HG03060 (cell line): Measurements from ENCODE around the gene PSMB2.
"Not testable (repeated sequence)": the region's sequence is repeated elsewhere in the genome, so short reads cannot be mapped to it uniquely, and the experiment has no call there.

ENCODE experiments used
- ATAC-seq: cut with Tn5 transposase; IDR thresholded peaks from one replicate; pipeline ENCODE4 v1.9.1; 2021; ENCODE audit warnings: low read depth, moderate number of reproducible peaks; ENCODE audit not compliant: unreplicated experiment

The PSMB2 gene

DNA sequence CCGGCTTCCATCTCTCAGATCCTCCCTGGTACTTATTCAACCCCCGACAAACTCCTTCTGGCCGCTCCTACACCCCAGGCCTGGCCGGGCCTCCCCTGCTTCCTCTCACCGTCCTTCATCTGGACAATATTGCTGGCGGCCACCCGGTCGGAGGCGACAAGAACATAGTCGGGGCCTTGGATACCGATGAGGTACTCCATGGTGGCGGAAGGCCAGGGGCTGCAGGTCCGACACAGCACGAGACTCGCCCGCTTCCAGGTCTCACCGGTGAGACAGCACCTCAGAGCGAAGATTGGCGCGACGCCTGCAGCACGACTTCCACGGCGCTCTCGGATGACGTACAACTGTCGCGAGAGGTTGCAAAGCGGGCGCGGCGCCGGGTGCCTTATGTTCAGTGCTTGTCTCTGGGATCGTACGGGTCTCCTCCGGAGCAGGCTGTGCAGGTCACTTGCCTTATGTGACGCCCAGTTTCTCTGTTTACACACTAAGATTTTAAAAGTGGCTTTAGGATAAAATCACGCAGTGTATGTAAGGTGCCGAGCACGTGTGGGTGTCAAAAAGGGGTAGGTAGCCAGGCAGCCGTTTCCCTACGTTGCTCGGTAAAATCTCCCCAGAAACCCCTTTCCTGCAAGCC, at the start of gene PSMB2:
PSMB2 (minus strand) TSS at position 294 of the 634 bp plus-strand sequence; CDS start at position 200, 94 bp downstream.
- no peak for ATAC-seq

DNA sequence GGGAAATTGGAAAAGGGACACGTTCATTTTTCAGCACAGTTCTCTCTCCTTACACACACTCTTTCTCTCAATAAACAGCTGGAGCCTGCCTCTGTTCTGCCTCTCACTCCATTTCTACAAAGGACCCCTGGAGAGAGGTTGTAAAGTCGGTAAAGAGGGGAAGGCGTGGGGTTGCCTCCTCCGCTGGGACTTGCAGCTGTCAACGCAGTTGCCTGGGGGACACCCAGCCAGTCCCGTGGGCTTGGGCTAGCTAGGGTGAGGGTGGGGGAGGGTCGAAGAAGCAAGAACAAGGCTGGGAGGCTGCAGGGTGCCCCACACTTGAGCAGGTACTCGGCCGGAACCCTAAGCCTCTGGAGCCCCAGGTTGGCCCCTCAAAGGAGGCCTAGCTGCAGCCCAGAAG, 49.8 kb upstream of the PSMB2 start:
- no peak for ATAC-seq

DNA sequence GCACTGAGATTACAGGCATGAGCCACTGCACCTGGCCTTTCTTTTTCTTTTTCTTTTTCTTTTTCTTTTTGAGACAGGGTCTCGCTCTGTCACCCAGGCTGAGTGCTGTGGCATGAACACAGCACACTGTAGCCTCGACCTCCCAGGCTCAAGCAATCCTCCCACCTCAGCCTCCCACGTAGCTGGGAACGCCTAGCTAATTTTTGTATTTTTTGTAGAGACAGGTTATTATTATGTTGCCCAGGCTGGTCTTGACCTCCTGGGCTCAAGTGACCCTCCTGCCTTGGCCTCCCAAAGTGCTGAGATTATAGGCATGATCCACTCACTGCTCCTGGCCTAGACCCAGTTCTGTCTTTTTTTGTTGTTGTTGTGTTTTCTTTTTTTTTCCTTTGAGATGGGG, 48.8 kb upstream of the PSMB2 start:
- ATAC-seq = not testable (repeated sequence)

DNA sequence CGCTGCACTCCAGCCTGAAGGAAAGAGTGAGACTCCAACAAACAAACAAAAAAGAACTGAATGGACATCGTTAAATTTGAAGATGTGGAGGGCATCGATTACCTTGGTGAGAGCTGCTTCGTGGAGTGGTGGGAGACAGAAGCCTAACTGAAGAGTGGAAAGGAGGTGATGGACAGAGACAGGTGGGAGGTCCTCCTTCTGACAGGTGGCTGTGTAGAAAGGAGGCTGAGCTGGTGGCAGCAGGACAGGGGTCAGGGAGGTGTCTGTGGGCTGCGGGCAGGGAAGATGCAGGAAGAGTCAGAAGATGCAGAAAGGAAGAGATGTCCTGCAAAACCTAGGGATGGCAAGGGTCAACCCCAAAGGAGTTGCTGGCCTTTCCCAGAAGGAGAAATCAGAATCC, 46.8 kb upstream of the PSMB2 start:
- no peak for ATAC-seq

DNA sequence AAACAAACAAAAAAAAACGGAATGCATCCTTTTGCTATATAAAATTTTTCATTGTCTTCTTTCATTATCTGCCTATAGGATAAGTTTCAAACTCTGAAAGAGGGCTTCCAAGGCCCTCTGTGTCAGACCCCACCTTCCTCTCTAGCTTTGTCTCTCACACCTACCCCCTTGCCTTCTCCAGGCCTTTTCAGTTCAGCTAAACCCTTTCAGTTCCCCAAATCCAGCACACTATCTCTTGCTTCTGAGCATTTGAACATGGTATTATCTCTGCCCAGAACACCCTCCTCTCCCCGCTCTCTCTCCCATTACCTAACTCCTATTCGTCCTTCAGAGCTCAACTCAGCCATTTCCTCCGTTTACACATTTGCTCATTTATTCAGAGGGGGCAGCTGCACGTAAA, 41.7 kb upstream of the PSMB2 start:
- ATAC-seq = no peak

DNA sequence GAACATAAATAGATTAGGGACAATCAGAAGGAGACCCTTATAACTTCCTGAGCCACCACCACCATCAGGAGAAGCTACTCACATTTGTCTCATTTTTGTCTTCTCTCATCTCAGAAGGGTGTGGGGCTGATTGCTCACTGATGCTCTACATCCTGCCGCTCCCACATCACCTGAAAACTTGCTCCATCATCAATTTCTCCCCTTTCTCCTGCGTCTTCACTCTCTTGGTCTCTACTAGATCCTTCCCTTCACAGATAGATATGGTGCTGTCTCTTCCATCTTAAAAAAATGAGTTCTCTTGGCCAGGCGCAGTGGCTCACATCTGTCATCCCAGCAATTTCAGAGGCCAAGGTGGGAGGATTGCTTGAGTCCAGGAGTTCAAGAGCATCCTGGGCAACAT, 38.9 kb upstream of the PSMB2 start:
- no peak for ATAC-seq

DNA sequence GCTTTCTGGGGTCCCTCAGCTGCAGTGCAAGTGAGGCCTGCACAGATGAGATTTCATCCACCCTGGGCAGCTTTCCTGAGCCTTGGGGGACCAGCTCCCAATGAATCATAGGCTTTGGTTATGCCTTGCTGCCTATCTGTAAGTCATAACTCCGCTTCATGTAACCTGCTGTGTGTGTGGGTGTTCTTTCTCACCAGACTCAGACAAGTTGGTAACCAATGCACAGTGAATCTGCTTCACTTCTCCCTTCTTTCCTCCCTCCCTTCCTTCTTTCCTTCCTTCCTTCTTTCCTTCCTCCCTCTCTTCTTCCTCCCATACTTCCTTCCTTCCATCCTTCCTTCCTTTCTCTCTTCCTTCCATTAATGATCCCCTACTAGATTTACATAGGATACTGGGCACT, 34.4 kb upstream of the PSMB2 start:
- ATAC-seq = no peak

DNA sequence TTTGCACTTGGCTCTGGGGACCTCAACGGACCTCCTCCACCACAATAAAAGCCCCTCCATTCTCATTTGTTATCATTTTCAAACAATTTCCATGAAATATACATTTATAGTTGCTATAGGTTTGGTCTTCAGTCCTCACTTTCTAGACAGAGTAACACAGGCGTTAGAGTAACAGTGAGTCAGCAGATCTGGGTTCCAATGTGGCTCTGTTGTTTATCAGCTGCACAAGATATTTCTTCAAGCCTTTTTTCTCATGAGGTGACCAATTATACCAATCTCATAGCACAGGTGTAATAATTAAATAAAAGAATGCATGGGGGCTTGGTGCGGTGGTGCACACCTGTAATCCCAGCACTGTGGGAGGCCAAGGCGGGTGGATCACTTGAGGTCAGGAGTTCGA, 32.8 kb upstream of the PSMB2 start:
- ATAC-seq = no peak

DNA sequence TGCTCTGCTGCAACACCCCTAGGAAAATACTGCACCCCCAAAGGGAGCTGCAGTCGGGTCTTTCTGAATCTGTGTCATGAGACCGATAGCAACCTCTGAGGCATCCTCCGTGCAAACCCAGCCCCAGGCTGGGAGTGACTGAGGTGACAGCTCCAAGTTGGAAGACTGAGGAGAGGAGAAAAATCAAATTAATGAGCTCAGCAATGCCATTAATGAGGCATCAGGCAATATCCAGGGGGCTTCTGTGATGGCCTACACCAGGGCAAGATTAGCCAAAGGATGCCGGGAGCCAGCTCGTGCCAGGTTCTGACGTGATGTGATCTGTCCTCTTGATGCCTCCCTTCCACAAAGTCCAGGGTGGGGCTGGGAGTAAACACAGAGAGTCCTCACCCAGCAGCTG, 30.8 kb upstream of the PSMB2 start:
- ATAC-seq = no peak

DNA sequence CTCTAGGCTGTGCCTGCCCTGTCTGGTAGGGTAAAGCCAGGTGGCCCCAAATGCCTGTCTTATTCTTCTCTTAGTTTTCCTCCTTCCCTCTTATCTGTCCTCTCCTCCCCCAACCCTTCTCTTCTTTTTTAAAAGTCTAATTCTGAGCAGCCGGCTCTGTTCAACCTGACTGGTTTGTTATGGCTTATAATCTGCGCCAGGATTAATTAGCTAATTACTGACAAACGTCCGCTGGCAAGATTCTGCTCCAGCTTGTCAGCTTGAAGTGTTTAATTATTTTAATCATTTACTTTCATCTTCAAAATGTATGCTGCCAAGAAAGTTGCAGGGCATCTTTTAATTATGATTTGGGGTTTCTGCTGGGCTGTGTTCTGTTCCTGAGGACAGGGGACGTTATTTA, 27.2 kb upstream of the PSMB2 start:
- no peak for ATAC-seq

DNA sequence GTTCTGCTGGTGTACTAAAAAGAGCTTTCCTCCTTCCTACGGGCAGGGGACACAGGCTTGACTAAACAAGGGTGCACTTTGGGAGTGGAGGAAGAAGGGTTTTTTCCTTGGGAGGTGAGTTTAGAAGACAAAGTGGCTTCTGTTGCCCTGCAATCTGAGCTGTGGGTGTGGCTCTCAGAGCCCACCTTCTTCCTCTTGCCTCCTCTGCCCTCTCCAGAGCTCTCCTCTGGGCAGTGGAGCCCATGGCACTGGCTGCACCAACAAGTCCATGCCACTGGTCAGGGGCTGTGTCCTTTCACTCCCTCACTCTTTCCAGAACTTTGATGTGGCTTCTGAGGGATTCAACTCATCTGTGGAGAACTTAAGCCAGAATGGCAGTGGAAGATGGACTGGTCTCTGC, 25.6 kb upstream of the PSMB2 start:
- no peak for ATAC-seq

DNA sequence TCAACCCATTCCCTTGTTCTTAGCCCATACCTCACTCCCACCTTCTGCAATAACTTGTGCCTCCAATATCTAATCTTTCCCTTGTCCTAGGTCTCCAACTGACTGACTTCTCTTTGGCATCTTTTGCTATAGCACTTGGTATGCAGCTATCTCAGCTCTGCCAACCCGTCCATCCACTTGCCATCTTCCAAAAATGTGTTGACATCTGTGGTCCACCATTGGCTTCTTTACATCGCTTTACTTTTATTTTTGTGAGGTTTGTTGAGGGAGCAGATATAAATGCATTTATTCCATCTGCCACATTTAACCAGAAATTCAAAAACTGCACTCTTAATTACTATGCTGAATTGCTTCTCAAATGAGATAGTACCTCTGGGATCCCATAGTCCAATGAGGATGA, 24.9 kb upstream of the PSMB2 start:
- no peak for ATAC-seq

DNA sequence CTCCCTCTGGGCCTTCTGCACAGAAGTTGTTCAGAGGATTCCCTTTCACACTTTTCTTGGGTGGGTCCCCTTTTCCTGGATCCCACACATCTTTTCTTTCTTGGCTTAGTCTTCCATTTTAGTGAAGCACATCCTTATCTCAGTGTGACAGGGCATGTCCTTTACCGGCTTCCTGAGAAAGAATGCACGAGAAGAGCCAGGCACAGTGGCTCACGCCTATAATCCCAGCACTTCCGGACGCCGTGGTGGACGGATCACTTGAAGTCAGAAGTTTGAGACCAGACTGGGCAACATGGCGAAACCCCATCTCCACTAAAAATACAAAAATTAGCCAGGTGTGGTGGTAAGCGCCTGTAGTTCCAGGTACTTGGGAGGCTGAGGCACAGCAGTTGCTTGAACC, 22.1 kb upstream of the PSMB2 start:
- ATAC-seq = no peak

DNA sequence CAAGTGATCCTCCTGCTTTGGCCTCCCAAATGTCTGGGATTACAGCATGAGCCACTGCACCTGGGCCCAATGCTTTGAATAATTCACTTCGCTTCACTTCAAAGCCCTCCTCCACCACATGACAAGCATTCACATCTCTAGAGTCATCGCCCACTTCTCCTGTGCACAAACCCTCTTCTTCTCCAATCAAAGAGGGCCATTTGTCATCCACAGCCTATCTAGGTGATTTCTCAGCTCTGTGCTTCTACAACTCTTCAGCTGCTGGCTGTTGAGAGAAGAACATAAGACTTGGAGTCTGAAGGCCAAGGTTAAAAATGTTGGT, 20.1 kb upstream of the PSMB2 start:
- no peak for ATAC-seq

DNA sequence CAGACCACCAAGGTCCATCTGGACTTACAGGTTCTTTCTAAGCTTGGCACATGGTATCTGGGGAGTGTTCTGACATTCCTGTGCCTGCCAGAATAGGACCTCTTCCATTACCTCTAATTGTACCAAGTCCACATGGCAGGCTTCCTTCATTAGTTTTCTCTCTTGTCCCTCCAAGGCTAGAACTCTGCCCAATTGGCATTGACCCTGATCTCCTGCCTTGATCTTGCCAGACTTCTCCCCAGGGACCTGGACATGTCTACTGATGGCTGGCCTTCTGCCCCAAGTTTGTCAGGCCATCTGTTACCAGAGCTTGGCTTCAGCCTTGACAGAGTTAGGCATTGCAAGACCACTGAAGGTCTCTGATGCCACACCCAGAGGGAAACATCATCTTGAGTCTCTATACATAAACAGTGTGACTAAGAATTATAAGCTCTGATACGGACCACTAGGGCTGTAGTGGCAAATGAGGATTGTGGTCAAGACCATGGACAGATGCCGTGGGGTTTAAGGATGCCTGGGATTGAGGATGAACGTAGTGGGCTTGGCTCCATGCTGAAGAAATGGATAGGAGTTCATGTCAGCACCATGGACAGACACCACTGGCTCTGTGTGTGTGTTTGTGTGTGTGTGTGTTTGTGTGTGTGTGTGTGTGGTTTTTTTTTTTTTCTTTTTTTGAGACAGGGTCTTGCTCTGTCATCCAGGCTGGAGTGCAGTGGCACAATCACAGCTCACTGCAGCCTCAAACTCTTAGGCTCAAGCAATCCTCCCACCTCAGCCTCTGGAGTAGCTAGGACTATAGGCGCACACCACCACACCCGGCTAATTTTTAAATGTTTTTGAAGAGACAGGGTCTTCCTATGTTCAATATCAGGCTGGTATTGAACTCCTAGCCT, 19.5 kb upstream of the PSMB2 start:
- ATAC-seq = no peak

DNA sequence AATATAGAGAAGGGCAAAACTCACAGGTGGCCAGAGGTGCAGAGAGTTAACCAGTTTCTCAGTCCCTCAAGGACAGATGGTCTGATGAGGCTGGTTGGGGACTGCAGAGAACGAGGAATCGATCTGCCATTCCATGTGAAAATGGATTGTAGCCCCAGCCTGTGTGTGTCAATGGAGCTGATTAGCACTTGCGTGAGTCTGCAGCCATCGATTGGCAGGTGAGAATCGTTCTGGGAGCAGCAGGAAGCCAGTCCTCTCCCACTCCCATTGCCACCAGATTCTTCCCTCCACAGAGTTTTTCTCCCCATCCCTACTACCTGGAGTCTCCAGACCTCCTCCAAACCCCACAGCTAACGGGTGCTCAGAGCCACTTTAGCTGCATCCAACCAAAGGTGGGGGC, 18.3 kb upstream of the PSMB2 start:
- ATAC-seq = no peak

DNA sequence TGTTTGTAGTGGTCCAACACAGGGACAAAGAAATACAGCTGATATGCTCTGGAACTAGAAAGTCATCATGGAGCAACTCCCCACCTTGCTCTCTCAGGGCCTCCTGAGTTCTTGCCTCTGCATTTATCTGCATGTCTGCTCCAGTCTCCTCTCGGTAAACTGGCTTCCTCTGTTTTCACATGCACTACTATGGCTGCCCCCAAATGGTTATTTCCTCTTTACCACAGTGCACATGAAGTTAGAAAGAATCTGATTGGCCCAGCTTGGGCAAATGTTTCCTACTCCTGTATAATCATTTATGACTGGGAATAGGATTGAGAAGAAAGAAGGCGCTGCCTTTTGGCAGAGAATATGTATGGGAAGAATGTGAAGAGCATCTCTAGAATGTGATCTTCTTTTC, 16.5 kb upstream of the PSMB2 start:
- no peak for ATAC-seq

DNA sequence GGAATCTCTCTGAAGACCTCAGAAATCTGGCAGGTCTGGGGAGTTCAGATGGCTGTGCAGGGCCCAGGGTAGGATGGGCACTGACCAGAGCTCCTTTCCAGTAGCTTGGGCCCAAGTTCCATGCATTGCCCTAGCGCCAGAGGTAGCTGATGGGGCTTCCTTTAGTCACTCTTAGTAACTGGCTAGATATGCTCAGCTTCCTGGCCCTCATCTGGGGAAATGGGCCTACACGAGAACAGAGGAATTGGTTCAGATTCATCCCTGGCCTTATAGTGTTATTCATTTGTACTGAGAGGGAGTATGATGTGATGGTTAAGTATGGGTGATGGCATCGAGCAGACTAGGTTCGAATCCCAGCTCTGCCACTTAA, 15.5 kb upstream of the PSMB2 start:
- no peak for ATAC-seq

DNA sequence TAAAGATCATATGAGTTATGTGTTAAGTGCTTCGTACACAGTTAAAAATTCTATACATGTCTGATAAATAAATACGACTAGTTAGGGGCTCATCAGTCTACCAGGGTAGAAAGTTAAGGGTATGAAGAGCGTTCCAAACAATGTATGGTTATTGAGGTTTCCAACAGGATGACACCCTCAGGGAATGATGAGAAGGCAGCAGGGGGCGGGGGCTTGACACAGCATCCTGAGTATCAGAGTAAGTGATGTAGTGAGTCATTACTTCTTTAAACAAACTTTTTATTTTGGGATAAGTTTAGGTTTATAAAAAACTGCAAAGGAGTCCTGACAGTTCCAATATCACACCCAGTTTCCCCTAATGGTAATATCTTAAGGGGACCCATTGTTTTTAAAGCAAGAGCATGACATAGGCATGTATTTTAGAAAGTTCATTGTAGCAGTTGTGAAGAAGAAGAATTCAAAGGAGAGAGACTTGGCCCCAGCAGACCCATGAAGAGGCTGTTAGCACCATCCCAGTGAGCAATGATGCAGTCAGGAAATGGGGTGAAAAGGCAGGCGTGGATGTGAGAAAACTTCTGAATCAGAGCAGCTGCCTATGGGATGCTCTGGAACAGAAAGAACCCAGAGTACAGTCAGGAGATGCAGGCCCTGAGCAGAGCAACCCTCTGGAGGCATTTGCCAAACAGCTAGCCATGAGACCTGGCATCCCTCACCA, 15.0 kb upstream of the PSMB2 start:
- ATAC-seq = no peak

DNA sequence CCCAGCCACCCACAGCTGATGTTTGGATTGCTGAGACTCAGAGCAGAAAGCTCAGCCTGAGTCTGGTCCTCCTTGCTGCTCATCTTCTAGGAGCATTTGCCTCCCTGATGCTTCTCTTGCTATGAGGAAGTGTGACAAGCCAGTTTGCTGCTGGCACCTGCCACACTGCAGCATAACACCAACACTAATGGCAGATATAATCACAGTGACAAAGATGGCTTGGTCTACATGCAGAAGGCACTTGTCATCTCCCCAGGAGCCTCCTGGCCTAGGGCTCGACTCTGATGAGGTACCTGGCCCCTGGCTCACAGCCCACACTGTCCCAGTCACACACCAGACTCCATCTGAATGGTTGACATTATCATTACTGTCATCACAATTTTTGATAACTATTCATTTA, 13.9 kb upstream of the PSMB2 start:
- ATAC-seq = no peak

DNA sequence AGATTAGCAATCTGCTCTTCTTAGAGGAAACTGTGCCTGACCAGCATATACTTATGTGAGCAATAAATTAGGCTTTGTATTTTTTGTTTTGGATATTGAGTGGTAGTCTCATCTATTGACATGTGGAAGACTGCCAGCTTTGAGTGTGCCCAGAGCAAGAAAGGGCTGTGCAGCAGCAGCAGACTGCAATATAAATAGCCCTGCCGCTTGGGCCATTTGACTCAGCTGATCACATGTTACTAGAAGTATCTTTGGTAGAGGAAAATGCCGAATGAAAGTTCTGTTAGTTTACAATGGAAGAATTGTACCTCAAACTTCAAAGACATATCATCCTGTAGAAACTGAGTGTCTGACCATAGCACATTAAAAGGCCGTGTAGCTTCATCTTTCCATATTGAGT, 9.1 kb upstream of the PSMB2 start:
- no peak for ATAC-seq

DNA sequence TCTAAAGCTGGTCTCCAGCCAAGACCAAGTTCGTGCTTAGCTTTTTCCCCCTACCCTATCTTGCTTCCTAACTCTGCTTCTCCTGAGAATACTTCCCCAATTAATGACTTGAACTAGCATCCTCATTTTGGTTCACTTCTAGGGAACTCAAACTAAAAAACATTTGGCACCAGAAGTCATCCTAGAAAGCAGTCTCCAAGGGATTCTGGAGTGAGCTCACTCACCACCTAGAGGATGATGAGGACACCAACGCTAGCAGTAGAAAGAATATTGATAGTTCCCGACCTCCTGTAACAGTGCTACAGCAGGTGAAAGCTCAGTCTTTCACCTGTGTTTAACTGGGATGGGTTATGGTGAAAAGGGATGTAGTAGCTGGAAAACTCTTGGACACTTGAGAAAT, 4.7 kb upstream of the PSMB2 start:
- no peak for ATAC-seq
